Trophoblast cell (in vitro differentiated cells and primary cell): ENCODE measurements around the gene GPD1L.

Experiments used
- DNase-seq, 2 donors: peaks; one replicate each; pipeline ENCODE4 v3.0.0-alpha.2; 2016
- H2AFZ ChIP-seq: 2 replicates; pipeline ENCODE4 v1.6.1; 2013; ENCODE audit warnings: low read length, moderate library complexity, mild to moderate bottlenecking; ENCODE audit not compliant: insufficient read depth, poor library complexity
- H2AK5ac ChIP-seq: 2 replicates; pipeline ENCODE4 v1.6.1; 2013; ENCODE audit warnings: mild to moderate bottlenecking, low read length
- H2BK120ac ChIP-seq: 2 replicates; pipeline ENCODE4 v1.6.1; 2013; ENCODE audit warnings: low read length, mild to moderate bottlenecking, moderate library complexity; ENCODE audit not compliant: insufficient read depth, poor library complexity
- H2BK12ac ChIP-seq: 2 replicates; pipeline ENCODE4 v1.6.1; 2013; ENCODE audit warnings: mild to moderate bottlenecking, low read length, moderate library complexity
- H2BK5ac ChIP-seq: 2 replicates; pipeline ENCODE4 v1.6.1; 2013; ENCODE audit warnings: low read length, low read depth, moderate library complexity, mild to moderate bottlenecking; ENCODE audit not compliant: poor library complexity
- H3K14ac ChIP-seq: 2 replicates; pipeline ENCODE4 v1.6.1; 2013; ENCODE audit warnings: mild to moderate bottlenecking, low read length
- H3K18ac ChIP-seq: 2 replicates; pipeline ENCODE4 v1.6.1; 2013; ENCODE audit warnings: mild to moderate bottlenecking, low read length
- H3K23ac ChIP-seq: 2 replicates; pipeline ENCODE4 v1.6.1; 2013; ENCODE audit warnings: low read length
- H3K27ac ChIP-seq: 2 replicates; pipeline ENCODE4 v1.5.1; 2013; ENCODE audit warnings: low read depth, mild to moderate bottlenecking, inconsistent platforms, low read length, moderate library complexity
- H3K27me3 ChIP-seq: 2 replicates; pipeline ENCODE4 v1.6.1; 2013; ENCODE audit warnings: inconsistent platforms, mild to moderate bottlenecking, low read length, moderate library complexity; ENCODE audit not compliant: insufficient read depth
- H3K36me3 ChIP-seq, 2 experiments: 1 replicate in 1 of 2; 2 replicates in 1 of 2; pipeline ENCODE4 v1.6.1; 2013; ENCODE audit warnings: low read length in 2 of 2, mild to moderate bottlenecking in 2 of 2, moderate library complexity in 1 of 2; ENCODE audit not compliant: insufficient read depth in 2 of 2, control insufficient read depth in 1 of 2
- H3K4ac ChIP-seq: 2 replicates; pipeline ENCODE4 v1.6.1; 2013; ENCODE audit warnings: low read depth, mild to moderate bottlenecking, low read length, moderate library complexity
- H3K4me1 ChIP-seq, 2 experiments: 1 replicate in 1 of 2; 2 replicates in 1 of 2; pipeline ENCODE4 v1.6.1; 2013; ENCODE audit warnings: low read length in 2 of 2, mild to moderate bottlenecking in 2 of 2, moderate library complexity in 1 of 2; ENCODE audit not compliant: insufficient read depth in 2 of 2, control insufficient read depth in 1 of 2
- H3K4me2 ChIP-seq: 2 replicates; pipeline ENCODE4 v1.6.1; 2013; ENCODE audit warnings: inconsistent platforms, mild to moderate bottlenecking, low read length, moderate library complexity
- H3K4me3 ChIP-seq: 2 replicates; pipeline ENCODE4 v1.5.1; 2013; ENCODE audit warnings: mild to moderate bottlenecking, low read depth, low read length, inconsistent platforms
- H3K79me1 ChIP-seq: one replicate; pipeline ENCODE4 v1.6.1; 2013; ENCODE audit warnings: low read length
- H3K79me2 ChIP-seq: 2 replicates; pipeline ENCODE4 v1.6.1; 2013; ENCODE audit warnings: low read length, mild to moderate bottlenecking; ENCODE audit not compliant: control insufficient read depth, insufficient read depth, poor library complexity
- H3K9ac ChIP-seq: 2 replicates; pipeline ENCODE4 v1.6.1; 2013; ENCODE audit warnings: mild to moderate bottlenecking, low read length
- H3K9me3 ChIP-seq: 2 replicates; pipeline ENCODE4 v1.6.1; 2013; ENCODE audit warnings: low read depth, mild to moderate bottlenecking, control low read depth, inconsistent platforms, low read length; ENCODE audit not compliant: insufficient read depth
- H4K12ac ChIP-seq: 2 replicates; pipeline ENCODE4 v1.6.1; 2013; ENCODE audit warnings: low read depth, mild to moderate bottlenecking, low read length, moderate library complexity
- H4K8ac ChIP-seq: 2 replicates; pipeline ENCODE4 v1.6.1; 2013; ENCODE audit warnings: low read depth, mild to moderate bottlenecking, low read length, moderate library complexity
- H4K91ac ChIP-seq: one replicate; pipeline ENCODE4 v1.6.1; 2013; ENCODE audit warnings: low read depth, mild to moderate bottlenecking, low read length, moderate library complexity
- whole genome bisulfite sequencing: extraction: QIAGEN DNeasy Blood & Tissue Kit; methylation state at CpG from one replicate; pipeline ENCODE4 v1.1.7; 2013; ENCODE audit warnings: missing lambda C conversion rate; ENCODE audit not compliant: insufficient read length, insufficient coverage; ENCODE audit errors: extremely low coverage; 5-methylcytosine and 5-hydroxymethylcytosine counted together

Gene GPD1L

GRCh38 chr3:32215185-32215584 lies 108.8 kb downstream of the GPD1L start:
- Histone ChIP-seq H3K4me1 (no peaks in the 10 kb centered on the region), H3K4me3 (no peak overlapping the region), H3K79me1 (no peaks in the 10 kb centered on the region), H3K4ac (no peak overlapping the region), H4K91ac (no peak overlapping the region), H2AK5ac (no peak overlapping the region), H2BK5ac (no peak overlapping the region), H3K23ac (no peak overlapping the region), H3K27ac (no peak overlapping the region), H2BK120ac (no peak overlapping the region), H4K8ac (no peak overlapping the region), H3K27me3 (no peaks in the 10 kb centered on the region), H3K18ac (no peak overlapping the region), H3K36me3 (no peaks in the 10 kb centered on the region), H4K12ac (no peak overlapping the region), H3K4me2 (no peak overlapping the region), H3K9me3 (no peaks in the 10 kb centered on the region), H2BK12ac (no peak overlapping the region), H3K9ac (no peak overlapping the region), H2AFZ (no peak overlapping the region), H3K79me2 (no peaks in the 10 kb centered on the region), H3K14ac (no peak overlapping the region)
- no peak for DNase-seq
- WGBS, result no CpG with 5 or more reads among the region's 2 CpGs

GRCh38 chr3:32216172-32216783 lies 109.9 kb downstream of the GPD1L start:
- DNase-seq, result no peak
- no peak overlapping the region for H3K23ac ChIP-seq
- H3K18ac ChIP-seq, result no peak overlapping the region
- H3K27ac ChIP-seq, result no peak overlapping the region
- no peaks in the 10 kb centered on the region for H3K79me2 ChIP-seq
- no peak overlapping the region for H4K8ac ChIP-seq
- H2AFZ ChIP-seq, result no peak overlapping the region
- no peak overlapping the region for H3K14ac ChIP-seq
- H3K36me3 ChIP-seq, result no peaks in the 10 kb centered on the region
- no peak overlapping the region for H3K9ac ChIP-seq
- H3K79me1 ChIP-seq, result no peaks in the 10 kb centered on the region
- no peak overlapping the region for H2AK5ac ChIP-seq
- no peak overlapping the region for H2BK120ac ChIP-seq
- no peaks in the 10 kb centered on the region for H3K4me1 ChIP-seq
- H3K4me3 ChIP-seq, result no peak overlapping the region
- H3K4me2 ChIP-seq, result no peak overlapping the region
- H3K9me3 ChIP-seq, result no peaks in the 10 kb centered on the region
- no peaks in the 10 kb centered on the region for H3K27me3 ChIP-seq
- H3K4ac ChIP-seq, result no peak overlapping the region
- H4K12ac ChIP-seq, result no peak overlapping the region
- H4K91ac ChIP-seq, result no peak overlapping the region
- no peak overlapping the region for H2BK5ac ChIP-seq
- no peak overlapping the region for H2BK12ac ChIP-seq
- no CpG with 5 or more reads among the region's 10 CpGs for WGBS

GRCh38 chr3:32217339-32217738 lies 110.9 kb downstream of the GPD1L start:
- H2BK5ac ChIP-seq, result no peak overlapping the region
- H3K4ac ChIP-seq, result no peak overlapping the region
- no peak overlapping the region for H3K4me2 ChIP-seq
- H4K12ac ChIP-seq, result no peak overlapping the region
- no peaks in the 10 kb centered on the region for H3K79me2 ChIP-seq
- DNase-seq, result no peak
- no peaks in the 10 kb centered on the region for H3K79me1 ChIP-seq
- H4K91ac ChIP-seq, result no peak overlapping the region
- H3K36me3 ChIP-seq, result no peaks in the 10 kb centered on the region
- H3K4me3 ChIP-seq, result no peak overlapping the region
- H3K4me1 ChIP-seq, result no peaks in the 10 kb centered on the region
- no peak overlapping the region for H2BK120ac ChIP-seq
- H3K14ac ChIP-seq, result no peak overlapping the region
- no peak overlapping the region for H2AK5ac ChIP-seq
- no peak overlapping the region for H2AFZ ChIP-seq
- H2BK12ac ChIP-seq, result no peak overlapping the region
- no peak overlapping the region for H4K8ac ChIP-seq
- H3K18ac ChIP-seq, result no peak overlapping the region
- no peak overlapping the region for H3K9ac ChIP-seq
- H3K9me3 ChIP-seq, result no peaks in the 10 kb centered on the region
- H3K23ac ChIP-seq, result no peak overlapping the region
- no CpG with 5 or more reads among the region's 2 CpGs for WGBS
- H3K27me3 ChIP-seq, result no peaks in the 10 kb centered on the region
- H3K27ac ChIP-seq, result no peak overlapping the region
